Purkinje cell (primary cell): ENCODE data around the gene TUSC1. TPM values are rescaled to one million over a fixed set of nuclear protein-coding genes. Genes with fewer than 3 reads are reported as not detected.

Experiments
- polyA plus RNA-seq: library from polyadenylated mRNA; unstranded; fragments of >200 nt; fragmentation: Nextera tagmentation; gene quantifications from 2 replicates; pipeline ENCODE4 v1.2.1, GENCODE V29; 2014

Gene TUSC1
- 2.6 and 3.9 TPM in 2 replicates for polyA plus RNA-seq

DNA sequence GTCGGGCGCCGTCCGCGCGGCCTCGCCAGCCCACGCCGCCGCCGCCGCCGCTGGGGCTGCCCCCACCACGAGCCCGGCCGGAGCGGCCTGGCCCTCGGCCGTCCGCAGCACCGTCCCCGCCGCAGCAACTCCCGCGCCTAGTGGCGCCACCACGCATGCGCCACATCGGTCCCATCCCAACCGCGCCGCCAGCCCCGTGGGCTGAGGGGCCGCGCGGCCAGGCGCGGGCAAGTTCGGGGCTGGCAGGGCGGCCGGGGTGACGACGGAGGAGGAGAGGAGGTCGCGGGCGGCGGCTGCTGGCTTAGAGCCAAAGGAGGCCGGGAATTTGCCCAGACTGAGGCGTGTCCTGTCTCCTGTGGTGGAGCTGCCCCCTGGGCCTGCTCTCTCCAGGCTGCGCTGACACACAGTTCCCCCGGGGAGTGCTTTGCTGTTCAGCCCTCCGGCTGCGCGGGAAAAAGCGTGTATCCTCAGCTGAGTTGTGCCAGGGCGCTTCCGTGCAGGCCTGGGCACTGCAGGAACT lies at the start of gene TUSC1:
Gene TUSC1 (minus strand): TSS at position 298 of the 520 bp plus-strand sequence. CDS start 132 bp downstream, at position 166.

